Activated CD4-positive, alpha-beta T cell treated with anti-CD3 and anti-CD28 coated beads, Interleukin-2, amount 10 ng/mL, durations not matched to agents 24 days and 14 days (primary cell): ENCODE measurements around the gene RILPL1. TPM values are rescaled to one million over a fixed set of nuclear protein-coding genes. Genes with fewer than 3 reads are reported as not detected.
"Not testable (repeated sequence)": the region's sequence is repeated elsewhere in the genome, so short reads cannot be mapped to it uniquely, and the experiment has no call there.

Experiments
- DNase-seq: peaks from one replicate; pipeline ENCODE4 v3.0.0; 2022
- H3K27ac Mint-ChIP-seq: one replicate; pipeline ENCODE4 v1.8.0; 2022; ENCODE audit warnings: mild to moderate bottlenecking, mixed read lengths
- H3K27me3 Mint-ChIP-seq: one replicate; pipeline ENCODE4 v1.8.0; 2022; ENCODE audit warnings: mixed read lengths
- H3K36me3 Mint-ChIP-seq: one replicate; pipeline ENCODE4 v1.8.0; 2022; ENCODE audit warnings: low read depth, mild to moderate bottlenecking, mixed read lengths
- H3K4me1 Mint-ChIP-seq: one replicate; pipeline ENCODE4 v1.8.0; 2021; ENCODE audit warnings: mixed read lengths
- H3K4me3 Mint-ChIP-seq: one replicate; pipeline ENCODE4 v1.8.0; 2022; ENCODE audit warnings: mild to moderate bottlenecking, moderate library complexity, mixed read lengths
- H3K9me3 Mint-ChIP-seq: one replicate; pipeline ENCODE4 v1.8.0; 2021; ENCODE audit warnings: mixed read lengths
- intact Hi-C: fragments of 100-400 bp; cut with micrococcal nuclease; formaldehyde crosslinking; loops from one replicate; pipeline ENCODE4 v1.15.1; 2023
- total RNA-seq: library from RNA; stranded (reverse); gene quantifications from 2 replicates; pipeline ENCODE4 v1.2.3, GENCODE V29; 2022

RILPL1 gene
- total RNA-seq, 1 donor from 2014 or later: 4.1 TPM

DNA sequence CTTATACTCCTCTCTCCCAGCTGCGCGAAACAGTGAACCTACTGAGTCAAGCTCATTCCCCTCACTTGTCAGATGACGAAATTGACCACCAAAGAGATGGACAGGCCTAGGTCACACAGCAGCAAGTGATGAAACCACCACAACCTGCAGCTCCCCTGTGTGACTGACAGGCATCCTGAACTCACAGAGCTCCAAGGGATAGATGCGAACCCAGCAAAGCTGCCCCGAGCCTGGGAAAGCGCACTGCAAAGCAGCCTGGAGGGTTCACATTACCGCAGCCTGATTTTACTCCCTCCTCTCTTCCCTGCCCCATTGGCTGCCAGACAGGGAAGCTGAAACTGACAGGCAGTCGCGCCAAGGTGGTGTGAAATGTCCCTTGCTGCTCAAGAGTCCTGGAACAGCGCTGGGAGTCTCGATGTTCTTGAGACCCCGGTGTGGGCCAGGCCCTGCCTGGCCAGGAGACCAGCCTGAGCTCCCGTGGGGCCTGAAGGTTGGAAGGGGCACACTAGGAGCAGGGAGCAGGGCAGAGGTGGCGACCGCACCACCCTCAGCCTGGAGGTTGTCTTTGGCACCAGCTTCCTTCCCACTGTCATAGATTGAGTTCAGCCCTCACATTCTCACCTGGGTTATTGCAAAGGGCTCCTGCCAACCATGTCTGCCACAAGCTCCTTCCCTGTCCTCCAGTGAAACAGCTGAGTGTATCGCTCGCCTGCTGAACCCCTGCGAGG lies 39.2 kb downstream of the RILPL1 start:
- intact Hi-C loops: no loop called here
- Mint-ChIP-seq H3K27ac (no peak overlapping the region), H3K36me3 (peaks cover 2% of the 10 kb centered on the region), H3K9me3 (no peaks in the 10 kb centered on the region), H3K27me3 (no peaks in the 10 kb centered on the region), H3K4me3 (no peak overlapping the region), H3K4me1 (no peaks in the 10 kb centered on the region)
- no peak for DNase-seq

DNA sequence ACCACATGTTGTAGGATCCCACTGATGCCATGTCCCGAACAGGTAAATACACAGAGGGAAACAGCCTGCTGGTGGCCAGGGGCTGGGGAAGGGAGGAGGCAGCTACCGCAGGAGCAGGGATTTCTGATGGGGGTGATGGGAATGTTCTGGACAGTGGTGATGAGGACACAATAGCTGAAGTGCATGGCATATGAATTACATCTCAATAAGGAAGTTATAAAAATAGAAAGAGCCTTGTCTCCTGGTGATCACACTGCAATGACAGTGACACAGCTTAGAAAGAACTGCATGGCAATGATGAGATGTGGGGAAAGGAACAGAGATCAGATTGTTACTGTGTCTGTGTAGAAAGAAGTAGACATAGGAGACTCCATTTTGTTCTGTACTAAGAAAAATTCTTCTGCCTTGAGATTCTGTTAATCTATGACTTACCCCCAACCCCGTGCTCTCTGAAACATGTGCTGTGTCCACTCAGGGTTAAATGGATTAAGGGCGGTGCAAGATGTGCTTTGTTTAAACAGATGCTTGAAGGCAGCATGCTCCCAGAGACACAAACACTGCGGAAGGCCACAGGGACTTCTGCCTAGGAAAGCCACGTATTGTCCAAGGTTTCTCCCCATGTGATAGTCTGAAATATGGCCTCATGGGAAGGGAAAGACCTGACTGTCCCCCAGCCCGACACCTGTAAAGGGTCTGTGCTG lies 41.0 kb downstream of the RILPL1 start:
- H3K27ac Mint-ChIP-seq, intact Hi-C loops, H3K27me3 Mint-ChIP-seq, H3K9me3 Mint-ChIP-seq, DNase-seq, H3K36me3 Mint-ChIP-seq, H3K4me3 Mint-ChIP-seq, H3K4me1 Mint-ChIP-seq: not testable (repeated sequence)

DNA sequence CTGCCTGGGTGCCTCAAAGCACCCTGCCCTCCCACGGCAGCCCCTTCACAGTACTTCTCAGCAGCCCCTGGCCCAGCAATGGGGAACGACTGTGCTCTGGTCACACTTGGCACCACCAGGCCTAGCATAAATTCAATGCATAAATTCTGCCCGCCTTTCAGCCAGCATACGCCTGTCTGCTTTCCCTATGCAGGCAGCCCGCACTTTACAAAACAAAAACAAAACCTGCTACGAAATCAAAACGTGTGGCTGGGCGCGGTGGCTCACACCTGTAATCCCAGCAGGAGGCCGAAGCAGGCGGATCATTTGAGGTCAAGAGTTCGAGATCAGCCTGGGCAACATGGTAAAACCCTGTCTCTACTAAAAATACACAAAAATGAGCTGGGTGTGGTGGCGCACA lies 42.0 kb downstream of the RILPL1 start:
- Mint-ChIP-seq H3K9me3 (no peaks in the 10 kb centered on the region), H3K36me3 (no peaks in the 10 kb centered on the region), H3K4me1 (no peaks in the 10 kb centered on the region), H3K4me3 (no peak overlapping the region), H3K27me3 (no peaks in the 10 kb centered on the region), H3K27ac (no peak overlapping the region)
- intact Hi-C loops: no loop called here
- DNase-seq: no peak

DNA sequence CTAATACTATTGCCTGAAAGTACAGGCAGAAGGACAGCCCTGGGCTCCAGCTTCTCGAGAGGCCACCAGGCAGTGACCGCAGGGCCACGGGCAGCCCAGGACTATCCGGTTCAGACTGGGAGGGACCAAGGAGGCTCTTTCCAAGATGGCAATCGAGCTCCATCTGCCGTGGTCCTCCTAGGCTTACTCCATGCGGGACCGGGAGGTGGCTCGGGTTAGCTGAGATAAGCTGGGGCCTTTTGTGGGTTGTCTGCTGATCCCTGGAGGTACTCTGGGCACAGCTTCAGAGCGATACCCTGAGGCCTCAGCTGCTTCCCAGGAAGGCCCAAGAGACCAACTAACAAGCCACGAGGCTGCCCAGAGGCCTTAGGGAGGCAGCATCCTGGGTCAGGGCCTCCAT lies 42.5 kb downstream of the RILPL1 start:
- Mint-ChIP-seq H3K9me3 (no peaks in the 10 kb centered on the region), H3K4me3 (no peak overlapping the region), H3K36me3 (no peaks in the 10 kb centered on the region), H3K4me1 (no peaks in the 10 kb centered on the region), H3K27ac (no peak overlapping the region), H3K27me3 (no peaks in the 10 kb centered on the region)
- DNase-seq: no peak
- intact Hi-C loops: no loop called here

DNA sequence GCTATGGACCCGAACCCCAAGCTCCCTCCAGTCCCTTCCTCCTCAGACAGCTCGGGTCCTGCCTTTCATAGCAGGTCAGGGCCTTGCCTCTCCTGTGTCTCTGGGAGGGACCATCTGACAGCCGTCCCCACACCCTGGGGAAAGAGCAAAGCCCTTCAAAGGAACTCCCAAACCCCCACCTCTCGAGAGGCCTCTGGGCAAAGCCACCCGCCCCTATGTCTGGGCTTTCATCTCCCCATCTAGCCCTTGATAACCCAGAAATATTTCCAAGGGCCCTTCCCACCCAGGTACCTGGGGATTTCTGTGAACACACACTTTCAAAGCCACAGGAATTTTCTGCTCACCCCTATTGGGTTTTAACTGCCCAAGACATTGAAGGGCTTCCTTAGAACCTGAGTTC lies 43.4 kb downstream of the RILPL1 start:
- Mint-ChIP-seq H3K4me1 (no peaks in the 10 kb centered on the region), H3K36me3 (no peaks in the 10 kb centered on the region), H3K27ac (no peak overlapping the region), H3K4me3 (no peak overlapping the region), H3K27me3 (no peaks in the 10 kb centered on the region), H3K9me3 (no peaks in the 10 kb centered on the region)
- intact Hi-C loops: no loop called here
- no peak for DNase-seq

DNA sequence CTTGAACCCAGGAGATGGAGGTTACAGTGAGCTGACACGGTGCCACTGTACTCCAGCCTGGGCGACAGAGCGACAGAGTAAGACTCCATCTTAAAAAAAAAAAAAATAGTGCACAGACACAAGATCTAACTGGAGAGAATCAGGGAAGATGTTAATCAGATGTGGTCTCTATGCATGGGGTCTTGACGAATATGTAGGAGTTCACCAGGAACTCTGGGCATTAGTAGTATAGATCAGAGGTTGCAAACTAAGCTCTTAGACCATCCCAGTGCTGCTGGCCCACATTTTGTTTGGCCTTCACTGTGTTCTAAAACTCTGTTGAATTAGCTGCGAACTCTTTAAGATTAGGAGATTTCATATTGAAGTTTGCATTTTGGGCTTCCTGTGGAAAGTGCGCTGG lies 43.9 kb downstream of the RILPL1 start:
- intact Hi-C loops: no loop called here
- peaks cover 4% of the 10 kb centered on the region for H3K4me1 Mint-ChIP-seq
- no peak overlapping the region for H3K4me3 Mint-ChIP-seq

DNA sequence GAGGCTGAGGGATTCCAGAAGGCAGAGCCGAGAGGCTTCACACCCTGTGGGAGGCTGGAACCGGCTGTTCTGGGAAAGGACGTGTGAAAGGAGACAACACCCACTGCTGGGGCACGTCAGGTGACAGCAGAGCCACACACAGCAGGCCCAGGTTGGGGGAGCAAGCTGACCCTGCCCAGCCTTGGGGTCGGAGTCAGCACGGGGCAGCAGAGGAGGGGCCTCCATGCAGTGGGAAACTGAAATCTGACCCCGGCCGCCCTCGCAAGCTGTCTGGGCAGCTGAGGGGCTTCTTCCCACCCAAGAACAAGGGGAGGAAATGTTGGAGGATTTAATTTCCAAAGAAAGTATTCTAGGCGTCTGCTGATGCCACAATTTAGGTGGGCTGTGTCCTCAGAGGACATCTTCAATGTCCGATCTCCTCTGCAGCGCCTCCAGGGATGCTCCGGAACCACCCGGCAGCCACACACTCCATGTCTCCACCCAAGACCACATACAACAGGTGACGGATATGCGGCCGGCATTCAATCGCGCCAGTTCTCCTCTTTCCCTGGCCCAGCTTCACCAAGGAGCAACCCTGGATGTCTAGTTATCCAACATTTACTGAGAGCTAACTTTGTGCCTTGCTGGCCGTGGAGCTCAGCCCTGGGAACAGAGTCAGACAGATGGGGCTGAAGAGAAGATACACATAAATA lies 44.8 kb downstream of the RILPL1 start:
- no peak for DNase-seq
- H3K9me3 Mint-ChIP-seq: no peaks in the 10 kb centered on the region
- no peak overlapping the region for H3K27ac Mint-ChIP-seq
- H3K36me3 Mint-ChIP-seq: no peaks in the 10 kb centered on the region
- intact Hi-C loops: no loop called here
- no peak overlapping the region for H3K4me3 Mint-ChIP-seq
- no peaks in the 10 kb centered on the region for H3K27me3 Mint-ChIP-seq
- peaks cover 13% of the 10 kb centered on the region for H3K4me1 Mint-ChIP-seq

More for the DNA sequence above, 43.9 kb downstream of the RILPL1 start:
- Mint-ChIP-seq H3K36me3 (no peaks in the 10 kb centered on the region), H3K27me3 (no peaks in the 10 kb centered on the region), H3K9me3 (no peaks in the 10 kb centered on the region), H3K27ac (no peak overlapping the region)
- DNase-seq: no peak

DNA sequence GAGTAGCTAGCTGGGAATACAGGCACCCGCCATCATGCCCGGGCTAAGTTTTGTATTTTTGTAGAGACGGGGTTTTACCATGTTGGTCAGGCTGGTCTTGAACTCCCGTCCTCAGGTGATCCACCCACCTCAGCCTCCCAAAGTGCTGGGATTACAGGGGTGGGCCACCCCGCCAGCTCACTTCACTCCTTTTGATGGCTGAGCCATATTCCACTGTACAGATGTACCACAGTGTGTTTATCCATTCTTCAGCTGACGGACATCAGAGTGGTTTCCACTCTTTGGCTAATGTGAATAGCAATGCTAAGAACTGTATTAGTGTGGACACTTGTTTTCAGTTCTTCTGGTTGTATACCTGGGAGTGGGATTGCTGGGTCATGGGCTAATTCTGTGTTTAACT lies 46.1 kb downstream of the RILPL1 start:
- H3K4me3 Mint-ChIP-seq: no peak overlapping the region
- H3K36me3 Mint-ChIP-seq: no peaks in the 10 kb centered on the region
- H3K9me3 Mint-ChIP-seq: no peaks in the 10 kb centered on the region
- H3K4me1 Mint-ChIP-seq: peaks cover 15% of the 10 kb centered on the region
- intact Hi-C loops: no loop called here
- no peak overlapping the region for H3K27ac Mint-ChIP-seq
- H3K27me3 Mint-ChIP-seq: no peaks in the 10 kb centered on the region
- no peak for DNase-seq

DNA sequence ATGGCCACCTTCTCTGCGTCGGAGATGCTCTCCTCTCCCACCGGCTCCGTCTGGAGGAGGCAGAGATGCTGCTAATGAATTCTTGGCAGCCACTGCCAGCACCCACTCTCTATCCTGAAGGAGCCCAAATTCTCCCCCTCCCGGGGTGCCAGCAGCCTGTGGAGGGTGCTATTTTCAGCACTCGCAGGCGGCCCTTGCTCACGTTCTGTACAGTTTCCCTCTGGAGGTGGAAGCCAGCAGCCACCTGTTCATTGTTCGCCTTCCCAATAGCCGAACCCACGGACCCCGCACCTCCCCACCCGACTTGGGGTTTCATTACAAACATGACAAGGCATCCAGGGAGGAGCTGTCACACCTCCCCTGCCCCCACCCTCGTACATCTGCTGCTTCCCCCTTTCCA lies 47.8 kb downstream of the RILPL1 start:
- H3K27ac Mint-ChIP-seq: no peak overlapping the region
- H3K4me3 Mint-ChIP-seq: no peak overlapping the region
- intact Hi-C loops: no loop called here
- no peaks in the 10 kb centered on the region for H3K36me3 Mint-ChIP-seq
- H3K4me1 Mint-ChIP-seq: peaks cover 15% of the 10 kb centered on the region
- no peaks in the 10 kb centered on the region for H3K9me3 Mint-ChIP-seq
- no peak for DNase-seq
- no peaks in the 10 kb centered on the region for H3K27me3 Mint-ChIP-seq

DNA sequence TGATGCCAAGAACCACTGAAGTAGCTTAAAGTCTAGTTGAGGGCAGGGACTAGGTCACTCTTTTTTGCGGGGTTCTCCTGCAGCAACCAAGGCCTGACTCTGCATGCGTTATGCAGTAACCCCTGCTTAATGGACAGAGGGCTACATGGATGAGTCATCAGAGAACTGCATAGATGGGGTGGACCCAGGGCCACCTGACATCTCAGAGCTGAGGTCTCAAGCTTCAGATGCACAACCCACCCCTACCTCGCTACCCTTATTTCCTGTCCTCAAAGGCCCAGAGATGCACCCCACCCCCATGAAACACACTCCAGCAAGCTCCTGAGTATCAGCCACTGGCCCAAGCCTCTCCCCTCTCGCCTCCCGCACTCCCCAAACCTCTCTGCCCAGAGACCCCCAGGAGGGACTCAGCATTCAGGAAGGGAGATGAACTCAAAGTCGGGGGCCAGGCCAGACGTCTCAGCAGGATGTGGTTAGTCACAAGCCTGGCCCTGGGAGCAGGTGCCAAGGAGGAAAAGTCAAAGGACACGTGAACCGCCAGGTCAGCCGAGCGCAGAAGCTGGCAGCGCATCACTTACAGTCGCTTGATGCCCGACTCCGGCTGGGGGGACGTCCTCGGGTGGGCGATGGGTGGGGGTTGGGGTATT lies 49.8 kb downstream of the RILPL1 start:
- no peak overlapping the region for H3K27ac Mint-ChIP-seq
- intact Hi-C loops: no loop called here
- peaks cover 19% of the 10 kb centered on the region for H3K4me1 Mint-ChIP-seq
- H3K36me3 Mint-ChIP-seq: no peaks in the 10 kb centered on the region
- H3K4me3 Mint-ChIP-seq: no peak overlapping the region
- no peaks in the 10 kb centered on the region for H3K27me3 Mint-ChIP-seq
- DNase-seq: no peak
- no peaks in the 10 kb centered on the region for H3K9me3 Mint-ChIP-seq

DNA sequence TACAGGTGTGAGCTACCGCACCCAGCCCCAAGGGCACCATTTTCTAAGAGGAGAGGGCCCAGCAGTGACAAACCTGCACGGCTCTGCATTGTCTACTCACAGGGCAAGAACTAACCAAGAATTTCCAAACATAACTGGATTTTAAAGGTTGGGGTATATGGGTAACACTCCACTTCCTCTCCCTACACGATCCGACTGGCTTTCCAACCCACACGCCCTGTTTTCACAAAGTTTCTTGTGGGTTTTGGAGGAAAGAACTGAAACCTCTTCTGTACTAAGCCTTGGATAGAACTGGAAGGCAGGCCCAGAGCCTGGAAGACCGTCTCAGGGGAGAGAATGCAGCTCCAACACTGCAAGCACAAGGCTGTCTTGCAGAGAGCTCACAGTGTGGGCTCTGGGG lies 50.6 kb downstream of the RILPL1 start:
- Mint-ChIP-seq H3K36me3 (no peaks in the 10 kb centered on the region), H3K9me3 (no peaks in the 10 kb centered on the region), H3K4me1 (peaks cover 19% of the 10 kb centered on the region), H3K4me3 (no peak overlapping the region), H3K27me3 (no peaks in the 10 kb centered on the region), H3K27ac (no peak overlapping the region)
- intact Hi-C loops: no loop called here
- no peak for DNase-seq

DNA sequence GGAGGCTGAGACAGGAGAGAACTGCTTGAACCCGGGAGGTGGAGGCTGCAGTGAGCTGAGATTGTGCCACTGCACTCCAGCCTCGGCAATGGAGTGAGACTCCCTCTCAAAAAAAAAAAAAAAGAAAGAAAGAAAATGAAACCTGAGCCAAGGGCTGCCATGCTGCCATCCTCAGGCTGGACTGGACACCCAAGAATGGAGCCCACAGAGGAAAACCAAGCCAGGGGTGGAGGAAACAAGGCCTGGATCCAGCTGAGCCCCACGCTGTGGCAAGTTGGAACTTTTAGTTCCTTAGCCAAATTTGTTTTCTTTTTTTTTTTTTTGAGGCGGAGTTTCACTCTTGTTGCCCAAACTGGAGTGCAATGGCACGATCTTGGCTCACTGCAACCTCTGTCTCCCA lies 52.3 kb downstream of the RILPL1 start:
- H3K36me3 Mint-ChIP-seq, H3K9me3 Mint-ChIP-seq, H3K4me3 Mint-ChIP-seq, DNase-seq, H3K27ac Mint-ChIP-seq, H3K27me3 Mint-ChIP-seq, intact Hi-C loops: not testable (repeated sequence)
- H3K4me1 Mint-ChIP-seq: peaks cover 19% of the 10 kb centered on the region

DNA sequence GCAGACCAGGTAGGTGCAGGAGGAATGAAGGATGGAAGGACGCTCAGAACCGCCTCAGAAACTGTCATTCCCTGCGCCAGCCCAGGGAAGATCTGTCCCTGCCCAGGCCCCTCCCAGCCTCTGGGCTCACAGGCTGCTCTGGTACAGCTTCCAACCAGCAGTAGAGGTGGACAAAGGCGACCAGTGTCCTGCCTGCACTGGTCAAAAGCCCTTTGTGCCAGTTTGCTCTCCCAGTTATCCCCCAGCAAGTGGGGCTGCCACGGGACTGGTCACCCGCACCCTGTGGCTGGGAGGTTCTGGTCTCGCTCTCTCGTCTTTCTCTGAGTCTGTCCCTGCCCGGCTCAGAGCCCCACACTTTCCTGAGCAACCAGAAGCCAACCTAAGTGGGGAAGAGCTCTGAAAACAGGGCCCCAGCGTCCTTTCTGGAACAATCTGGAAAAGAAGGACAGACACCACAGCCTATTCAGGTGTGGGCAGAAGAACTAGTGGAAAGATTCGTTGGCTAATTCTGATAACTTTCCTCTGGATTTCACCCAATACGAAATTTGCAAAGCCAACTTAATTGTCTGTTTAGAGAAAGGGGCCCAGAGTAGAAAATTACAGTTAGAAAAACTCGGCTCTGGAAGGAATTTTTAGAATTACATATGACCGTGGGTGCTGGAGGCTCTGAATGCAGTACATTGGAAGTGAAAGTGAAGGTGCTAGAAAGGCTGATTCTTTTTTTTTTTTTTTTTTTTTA lies 53.9 kb downstream of the RILPL1 start:
- Mint-ChIP-seq H3K4me1 (peaks cover 23% of the 10 kb centered on the region), H3K4me3 (no peak overlapping the region), H3K36me3 (no peaks in the 10 kb centered on the region), H3K27ac (no peak overlapping the region), H3K9me3 (no peaks in the 10 kb centered on the region), H3K27me3 (no peaks in the 10 kb centered on the region)
- intact Hi-C loops: no loop called here
- no peak for DNase-seq
